ENCODE results near the gene MOB1B. TPM values are rescaled to one million over a fixed set of nuclear protein-coding genes. Genes with fewer than 3 reads are reported as not detected.

The MOB1B gene
- total RNA-seq, 1 experiment from 2014 or later = 21.0 TPM

DNA sequence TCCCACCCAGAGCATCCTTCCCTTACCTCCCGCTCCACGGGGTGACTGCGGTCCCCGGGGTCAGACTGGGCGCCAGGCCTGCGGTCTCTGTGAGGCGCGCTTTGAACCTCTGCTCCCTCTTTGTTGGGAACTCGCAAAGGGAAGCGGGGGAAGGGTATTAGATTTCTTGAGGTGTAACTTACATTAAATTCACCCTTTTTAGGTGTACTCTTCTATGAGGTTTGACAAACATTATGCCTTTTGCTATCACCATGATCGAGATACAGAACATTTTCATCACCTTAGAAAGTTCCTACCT, 91.8 kb downstream of the MOB1B start:
- H3K27me3 ChIP-seq (replicated peaks; ENCODE audit: insufficient read depth, low read depth, low read length, poor library complexity) = no peaks in the 10 kb centered on the region
- TF ChIP-seq, protein P1, sequence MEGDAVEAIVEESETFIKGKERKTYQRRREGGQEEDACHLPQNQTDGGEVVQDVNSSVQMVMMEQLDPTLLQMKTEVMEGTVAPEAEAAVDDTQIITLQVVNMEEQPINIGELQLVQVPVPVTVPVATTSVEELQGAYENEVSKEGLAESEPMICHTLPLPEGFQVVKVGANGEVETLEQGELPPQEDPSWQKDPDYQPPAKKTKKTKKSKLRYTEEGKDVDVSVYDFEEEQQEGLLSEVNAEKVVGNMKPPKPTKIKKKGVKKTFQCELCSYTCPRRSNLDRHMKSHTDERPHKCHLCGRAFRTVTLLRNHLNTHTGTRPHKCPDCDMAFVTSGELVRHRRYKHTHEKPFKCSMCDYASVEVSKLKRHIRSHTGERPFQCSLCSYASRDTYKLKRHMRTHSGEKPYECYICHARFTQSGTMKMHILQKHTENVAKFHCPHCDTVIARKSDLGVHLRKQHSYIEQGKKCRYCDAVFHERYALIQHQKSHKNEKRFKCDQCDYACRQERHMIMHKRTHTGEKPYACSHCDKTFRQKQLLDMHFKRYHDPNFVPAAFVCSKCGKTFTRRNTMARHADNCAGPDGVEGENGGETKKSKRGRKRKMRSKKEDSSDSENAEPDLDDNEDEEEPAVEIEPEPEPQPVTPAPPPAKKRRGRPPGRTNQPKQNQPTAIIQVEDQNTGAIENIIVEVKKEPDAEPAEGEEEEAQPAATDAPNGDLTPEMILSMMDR (conservative IDR thresholded peaks at IDR 0.05; ENCODE audit: low read depth, low read length) = no peak
- no peak for TF ChIP-seq EZH2 (IDR thresholded peaks at IDR 0.05; ENCODE audit: borderline replicate concordance, low read depth, low read length, poor library complexity, severe bottlenecking)
- H3K36me3 ChIP-seq (ENCODE audit: insufficient read depth, low read length, poor library complexity, severe bottlenecking) = peaks cover 17% of the 10 kb centered on the region
- POLR2A ChIA-PET (ENCODE audit: low non-redundant PET) = no interaction called here
- intact Hi-C loops (cut with micrococcal nuclease; ENCODE audit: unreplicated experiment) = no loop called here
- H3K4me1 ChIP-seq (ENCODE audit: insufficient read depth, low read length, poor library complexity, severe bottlenecking) = no peaks in the 10 kb centered on the region
- BruUV-seq (replicated peaks) = no TSS peak
- DNase-seq (ENCODE audit: low spot score) = no peak
- peak overlapping the region; percentile 83 for H3K27ac ChIP-seq (ENCODE audit: low read depth, low read length, poor library complexity, severe bottlenecking)
- peak overlapping the region; percentile 80 for H3K4me3 ChIP-seq (ENCODE audit: low read depth, low read length, poor library complexity, severe bottlenecking)
- H3K9me3 ChIP-seq (ENCODE audit: low read depth, low read length, poor library complexity, severe bottlenecking) = no peaks in the 10 kb centered on the region
- CTCF ChIA-PET = no interaction called here

DNA sequence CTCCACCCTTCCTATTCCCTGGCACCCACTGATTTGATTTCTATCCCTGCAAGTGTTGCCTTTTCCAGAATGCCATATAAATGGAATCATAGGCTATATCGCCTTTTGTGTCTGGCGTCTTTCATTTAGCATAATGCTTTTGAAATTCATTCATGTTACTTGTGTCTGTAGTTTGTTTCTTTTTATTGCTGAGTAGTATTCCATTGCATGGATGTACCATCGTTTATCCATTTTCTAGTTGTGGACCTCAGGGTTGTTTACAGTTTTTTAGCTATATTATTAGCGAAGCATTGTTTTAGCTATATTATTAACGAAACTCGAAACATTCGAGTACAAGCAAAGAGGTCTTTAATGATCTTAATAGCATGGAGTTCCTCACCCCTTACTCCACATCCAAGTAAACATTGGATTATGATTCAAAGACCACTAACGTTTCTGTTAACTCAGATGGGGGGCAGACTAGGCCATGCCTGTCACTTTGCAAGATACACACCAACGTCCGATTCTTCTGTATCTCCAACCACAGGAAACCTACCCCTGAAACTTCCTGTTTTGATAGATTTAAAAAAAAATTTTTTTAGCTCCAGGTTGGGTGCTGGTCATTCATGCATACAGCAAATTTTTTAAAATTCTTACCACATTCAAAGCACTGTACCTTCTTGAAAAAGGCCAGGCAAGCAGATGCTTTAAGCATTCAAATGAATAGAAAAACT, 92.4 kb downstream of the MOB1B start:
- POLR2A ChIA-PET (ENCODE audit: low non-redundant PET) = no interaction called here
- no peak overlapping the region for H3K27ac ChIP-seq (ENCODE audit: low read depth, low read length, poor library complexity, severe bottlenecking)

DNA sequence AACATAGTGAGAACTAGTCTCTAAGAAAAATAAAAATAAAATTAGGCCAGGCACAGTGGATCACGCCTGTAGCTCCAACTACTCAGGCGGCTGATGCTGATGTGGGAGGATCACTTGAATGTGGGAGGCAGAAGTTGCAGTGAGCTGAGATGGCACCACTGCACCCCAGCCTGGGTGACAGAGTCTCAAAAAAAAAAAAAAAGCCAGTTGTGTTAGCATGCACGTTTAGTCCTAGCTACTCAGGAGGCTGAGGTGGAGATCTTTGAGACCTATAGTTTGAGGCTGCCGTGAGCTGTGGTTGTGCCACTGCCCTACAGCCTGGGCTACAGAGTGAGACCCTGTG, 93.8 kb downstream of the MOB1B start:
- intact Hi-C loops (cut with micrococcal nuclease; ENCODE audit: unreplicated experiment) = no loop called here
- Histone ChIP-seq H3K36me3 (ENCODE audit: insufficient read depth, low read length, poor library complexity, severe bottlenecking) (peaks cover 20% of the 10 kb centered on the region), H3K27ac (ENCODE audit: low read depth, low read length, poor library complexity, severe bottlenecking) (no peak overlapping the region), H3K27me3 (replicated peaks; ENCODE audit: insufficient read depth, low read depth, low read length, poor library complexity) (no peaks in the 10 kb centered on the region), H3K9me3 (ENCODE audit: low read depth, low read length, poor library complexity, severe bottlenecking) (no peaks in the 10 kb centered on the region), H3K4me3 (ENCODE audit: low read depth, low read length, poor library complexity, severe bottlenecking) (no peak overlapping the region), H3K4me1 (ENCODE audit: insufficient read depth, low read length, poor library complexity, severe bottlenecking) (no peaks in the 10 kb centered on the region)
- no TSS peak for BruUV-seq (replicated peaks)
- TF ChIP-seq, protein P1 (conservative IDR thresholded peaks at IDR 0.05; ENCODE audit: low read depth, low read length) = no peak
- TF ChIP-seq EZH2 (IDR thresholded peaks at IDR 0.05; ENCODE audit: borderline replicate concordance, low read depth, low read length, poor library complexity, severe bottlenecking) = no peak
- no peak for DNase-seq (ENCODE audit: low spot score)
- CTCF ChIA-PET = no interaction called here
- POLR2A ChIA-PET (ENCODE audit: low non-redundant PET) = no interaction called here

More for the DNA sequence above, 92.4 kb downstream of the MOB1B start:
- no peak for TF ChIP-seq EZH2 (IDR thresholded peaks at IDR 0.05; ENCODE audit: borderline replicate concordance, low read depth, low read length, poor library complexity, severe bottlenecking)
- TF ChIP-seq, protein P1 (conservative IDR thresholded peaks at IDR 0.05; ENCODE audit: low read depth, low read length) = no peak
- H3K27me3 ChIP-seq (replicated peaks; ENCODE audit: insufficient read depth, low read depth, low read length, poor library complexity) = no peaks in the 10 kb centered on the region
- BruUV-seq (replicated peaks) = TSS peak; percentile 46
- DNase-seq (ENCODE audit: low spot score) = peak; percentile 1
- H3K36me3 ChIP-seq (ENCODE audit: insufficient read depth, low read length, poor library complexity, severe bottlenecking) = peaks cover 20% of the 10 kb centered on the region
- H3K4me3 ChIP-seq (ENCODE audit: low read depth, low read length, poor library complexity, severe bottlenecking) = peak overlapping the region; percentile 80
- intact Hi-C loops (cut with micrococcal nuclease; ENCODE audit: unreplicated experiment) = no loop called here
- H3K9me3 ChIP-seq (ENCODE audit: low read depth, low read length, poor library complexity, severe bottlenecking) = no peaks in the 10 kb centered on the region
- no peaks in the 10 kb centered on the region for H3K4me1 ChIP-seq (ENCODE audit: insufficient read depth, low read length, poor library complexity, severe bottlenecking)
- CTCF ChIA-PET = no interaction called here
